HEK293 (cell line): Measurements from ENCODE around the gene OLIG2.

Experiments
- CTCF ChIA-PET: fragments of 350-600 bp; formaldehyde crosslinking; extraction: SDS; loops from one replicate; lab custom pipeline; 2021; ENCODE audit warnings: antibody characterized with exemption; lab: Yijun Ruan, JAX
- POLR2A ChIA-PET: fragments of 300-600 bp; formaldehyde crosslinking; extraction: SDS; loops from one replicate; lab custom pipeline; 2020; ENCODE audit warnings: antibody characterized with exemption, inconsistent platforms; lab: Yijun Ruan, JAX
- H3K27ac ChIP-seq: fragments of 200-500 bp; sonication (Bioruptor generic); 2 replicates; pipeline ENCODE4 v1.5.1; 2014; ENCODE audit warnings: low read depth, low read length, control low read depth, inconsistent platforms; ENCODE audit errors: extremely low read depth
- H3K36me3 ChIP-seq, 2 experiments: fragments of 200-500 bp in 1 of 2; sonication (Bioruptor generic) in 1 of 2; 1 replicate in 1 of 2; 2 replicates in 1 of 2; pipeline ENCODE4 v1.5.1; 2014 to 2017; ENCODE audit warnings: inconsistent platforms in 2 of 2, low read length in 2 of 2; ENCODE audit not compliant: control insufficient read depth in 2 of 2, insufficient read depth in 1 of 2
- H3K4me1 ChIP-seq: fragments of 200-500 bp; sonication (Bioruptor generic); 2 replicates; pipeline ENCODE4 v1.5.1; 2014; ENCODE audit warnings: mild to moderate bottlenecking, low read length, inconsistent platforms; ENCODE audit not compliant: control insufficient read depth, insufficient read depth
- H3K4me3 ChIP-seq: 2 replicates; pipeline ENCODE4 v1.5.1; 2011; ENCODE audit warnings: low read depth, mild to moderate bottlenecking, control low read depth, low read length, moderate library complexity
- H3K9me3 ChIP-seq: fragments of 200-500 bp; sonication (Bioruptor generic); 2 replicates; pipeline ENCODE4 v1.5.1; 2014; ENCODE audit warnings: low read depth, low read length, inconsistent platforms; ENCODE audit not compliant: control insufficient read depth, insufficient read depth
- IKZF3 ChIP-seq: fragments of 450-650 bp; IDR thresholded peaks from 2 replicates; pipeline ENCODE4 v1.5.0; 2018; ENCODE audit warnings: missing biosample characterization, mild to moderate bottlenecking, missing genetic modification characterization, moderate library complexity
- KLF9 ChIP-seq: fragments of 450-650 bp; formaldehyde crosslinking; IDR thresholded peaks from 2 replicates; pipeline ENCODE4 v1.5.1; 2016; ENCODE audit warnings: missing biosample characterization, missing genetic modification characterization, low read depth
- PRDM1 ChIP-seq: fragments of 450-650 bp; formaldehyde crosslinking; IDR thresholded peaks from 2 replicates; pipeline ENCODE4; 2016; ENCODE audit warnings: missing biosample characterization, missing genetic modification characterization
- PRDM4 ChIP-seq: fragments of 450-650 bp; formaldehyde crosslinking; IDR thresholded peaks from 2 replicates; pipeline ENCODE4 v1.5.1; 2017; ENCODE audit warnings: missing biosample characterization, missing genetic modification characterization
- SP2 ChIP-seq: fragments of 450-650 bp; formaldehyde crosslinking; IDR thresholded peaks from 2 replicates; pipeline ENCODE4 v1.5.1; 2016; ENCODE audit warnings: missing biosample characterization, missing genetic modification characterization
- ZBTB48 ChIP-seq: fragments of 450-650 bp; formaldehyde crosslinking; IDR thresholded peaks from 2 replicates; pipeline ENCODE4 v1.5.1; 2016; ENCODE audit warnings: missing biosample characterization, missing genetic modification characterization
- ZBTB7A ChIP-seq: fragments of 450-650 bp; formaldehyde crosslinking; IDR thresholded peaks from 2 replicates; pipeline ENCODE4 v1.5.1; 2016; ENCODE audit warnings: low read depth, missing biosample characterization, missing genetic modification characterization
- ZNF133 ChIP-seq: fragments of 450-650 bp; formaldehyde crosslinking; IDR thresholded peaks from 2 replicates; pipeline ENCODE4 v1.5.1; 2016; ENCODE audit warnings: missing biosample characterization, missing genetic modification characterization
- ZNF24 ChIP-seq: fragments of 450-650 bp; formaldehyde crosslinking; IDR thresholded peaks from 2 replicates; pipeline ENCODE4 v1.5.1; 2016; ENCODE audit warnings: missing biosample characterization, missing genetic modification characterization
- ZNF26 ChIP-seq: fragments of 450-650 bp; formaldehyde crosslinking; IDR thresholded peaks from 2 replicates; pipeline ENCODE4 v1.5.1; 2016; ENCODE audit warnings: missing biosample characterization, missing genetic modification characterization
- ZNF335 ChIP-seq: fragments of 450-650 bp; formaldehyde crosslinking; conservative IDR thresholded peaks from 2 replicates; pipeline ENCODE4 v1.5.1; 2016; ENCODE audit warnings: missing biosample characterization, missing genetic modification characterization
- ZNF341 ChIP-seq: fragments of 450-650 bp; formaldehyde crosslinking; IDR thresholded peaks from 2 replicates; pipeline ENCODE4; 2016; ENCODE audit warnings: low read depth, missing biosample characterization, missing genetic modification characterization
- ZNF350 ChIP-seq: fragments of 450-650 bp; formaldehyde crosslinking; IDR thresholded peaks from 2 replicates; pipeline ENCODE4 v1.5.0; 2017; ENCODE audit warnings: missing biosample characterization, mild to moderate bottlenecking, missing genetic modification characterization
- ZNF366 ChIP-seq: fragments of 450-650 bp; formaldehyde crosslinking; conservative IDR thresholded peaks from 2 replicates; pipeline ENCODE4 v1.5.1; 2016; ENCODE audit warnings: missing biosample characterization, missing genetic modification characterization
- ZNF433 ChIP-seq: fragments of 450-650 bp; formaldehyde crosslinking; IDR thresholded peaks from 2 replicates; pipeline ENCODE4 v1.5.1; 2016; ENCODE audit warnings: missing biosample characterization, missing genetic modification characterization, low read depth
- ZNF488 ChIP-seq: fragments of 450-650 bp; formaldehyde crosslinking; IDR thresholded peaks from 2 replicates; pipeline ENCODE4 v1.5.1; 2016; ENCODE audit warnings: missing biosample characterization, missing genetic modification characterization
- ZNF639 ChIP-seq: fragments of 450-650 bp; formaldehyde crosslinking; IDR thresholded peaks from 2 replicates; pipeline ENCODE4 v1.5.1; 2016; ENCODE audit warnings: missing biosample characterization, missing genetic modification characterization
- ZNF701 ChIP-seq: fragments of 450-650 bp; formaldehyde crosslinking; IDR thresholded peaks from 2 replicates; pipeline ENCODE4 v1.5.1; 2016; ENCODE audit warnings: missing biosample characterization, missing genetic modification characterization
- ZNF707 ChIP-seq: fragments of 450-650 bp; formaldehyde crosslinking; IDR thresholded peaks from 2 replicates; pipeline ENCODE4 v1.5.1; 2016; ENCODE audit warnings: missing biosample characterization, missing genetic modification characterization
- ZNF843 ChIP-seq: fragments of 450-650 bp; formaldehyde crosslinking; IDR thresholded peaks from 2 replicates; pipeline ENCODE4 v1.5.1; 2016; ENCODE audit warnings: missing biosample characterization, missing genetic modification characterization
- TF ChIP-seq, protein P1 (sequence below): fragments of 450-650 bp; formaldehyde crosslinking; IDR thresholded peaks from 2 replicates; pipeline ENCODE4 v1.5.1; 2016; ENCODE audit warnings: missing biosample characterization, missing genetic modification characterization

The OLIG2 gene

GRCh38 chr21:33058527-33058926 is 32.8 kb downstream of the OLIG2 start:
- H3K36me3 ChIP-seq = no peaks in the 10 kb centered on the region
- H3K4me1 ChIP-seq = peaks cover 3% of the 10 kb centered on the region; the same call in 1 of the 2 replicates
- ChIA-PET POLR2A (no interaction called here), CTCF (no interaction called here)
- no peak overlapping the region for H3K27ac ChIP-seq
- no peaks in the 10 kb centered on the region for H3K9me3 ChIP-seq
- H3K4me3 ChIP-seq = no peak overlapping the region
- TF ChIP-seq, protein P1, sequence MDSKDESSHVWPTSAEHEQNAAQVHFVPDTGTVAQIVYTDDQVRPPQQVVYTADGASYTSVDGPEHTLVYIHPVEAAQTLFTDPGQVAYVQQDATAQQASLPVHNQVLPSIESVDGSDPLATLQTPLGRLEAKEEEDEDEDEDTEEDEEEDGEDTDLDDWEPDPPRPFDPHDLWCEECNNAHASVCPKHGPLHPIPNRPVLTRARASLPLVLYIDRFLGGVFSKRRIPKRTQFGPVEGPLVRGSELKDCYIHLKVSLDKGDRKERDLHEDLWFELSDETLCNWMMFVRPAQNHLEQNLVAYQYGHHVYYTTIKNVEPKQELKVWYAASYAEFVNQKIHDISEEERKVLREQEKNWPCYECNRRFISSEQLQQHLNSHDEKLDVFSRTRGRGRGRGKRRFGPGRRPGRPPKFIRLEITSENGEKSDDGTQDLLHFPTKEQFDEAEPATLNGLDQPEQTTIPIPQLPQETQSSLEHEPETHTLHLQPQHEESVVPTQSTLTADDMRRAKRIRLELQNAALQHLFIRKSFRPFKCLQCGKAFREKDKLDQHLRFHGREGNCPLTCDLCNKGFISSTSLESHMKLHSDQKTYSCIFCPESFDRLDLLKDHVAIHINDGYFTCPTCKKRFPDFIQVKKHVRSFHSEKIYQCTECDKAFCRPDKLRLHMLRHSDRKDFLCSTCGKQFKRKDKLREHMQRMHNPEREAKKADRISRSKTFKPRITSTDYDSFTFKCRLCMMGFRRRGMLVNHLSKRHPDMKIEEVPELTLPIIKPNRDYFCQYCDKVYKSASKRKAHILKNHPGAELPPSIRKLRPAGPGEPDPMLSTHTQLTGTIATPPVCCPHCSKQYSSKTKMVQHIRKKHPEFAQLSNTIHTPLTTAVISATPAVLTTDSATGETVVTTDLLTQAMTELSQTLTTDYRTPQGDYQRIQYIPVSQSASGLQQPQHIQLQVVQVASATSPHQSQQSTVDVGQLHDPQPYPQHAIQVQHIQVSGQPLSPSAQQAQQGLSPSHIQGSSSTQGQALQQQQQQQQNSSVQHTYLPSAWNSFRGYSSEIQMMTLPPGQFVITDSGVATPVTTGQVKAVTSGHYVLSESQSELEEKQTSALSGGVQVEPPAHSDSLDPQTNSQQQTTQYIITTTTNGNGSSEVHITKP (tag by site-specific recombination) = peak; percentile 87
- TF ChIP-seq ZNF335 = no peak

GRCh38 chr21:33058957-33059356 is 33.2 kb downstream of the OLIG2 start:
- Histone ChIP-seq H3K9me3 (no peaks in the 10 kb centered on the region), H3K27ac (no peak overlapping the region), H3K4me1 (peaks cover 3% of the 10 kb centered on the region; the same call in 1 of the 2 replicates), H3K36me3 (no peaks in the 10 kb centered on the region), H3K4me3 (no peak overlapping the region)
- no peak for TF ChIP-seq ZNF24 (tag by site-specific recombination)
- no peak for TF ChIP-seq ZNF366
- TF ChIP-seq IKZF3 (tag by site-specific recombination) = no peak
- no peak for TF ChIP-seq ZNF707 (tag by site-specific recombination)
- ChIA-PET POLR2A (no interaction called here), CTCF (no interaction called here)

DNA sequence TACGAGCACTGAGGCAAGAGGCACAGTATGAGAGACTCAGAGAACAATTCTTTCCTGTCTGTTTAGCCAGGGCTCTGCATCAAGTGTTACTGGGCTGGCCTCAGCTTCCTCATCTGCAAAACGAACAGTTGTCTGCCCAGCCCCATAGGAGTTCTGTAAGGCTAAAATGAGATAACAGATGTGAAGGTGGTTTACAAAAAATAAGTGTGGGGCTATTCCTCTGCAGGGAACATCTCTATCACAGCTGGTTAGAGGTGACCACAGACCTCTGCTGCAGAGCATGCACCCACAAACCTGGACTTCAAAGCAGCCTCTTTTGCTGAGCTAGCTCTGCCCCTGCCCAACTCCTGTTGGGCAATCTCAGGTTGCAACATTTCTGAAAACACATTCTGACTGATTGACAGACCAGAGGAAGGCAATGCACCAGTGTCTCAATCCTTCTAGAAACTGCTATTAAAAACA is 33.7 kb downstream of the OLIG2 start:
- Histone ChIP-seq H3K4me3 (no peak overlapping the region), H3K4me1 (peaks cover 3% of the 10 kb centered on the region; the same call in 1 of the 2 replicates), H3K36me3 (no peaks in the 10 kb centered on the region), H3K9me3 (no peaks in the 10 kb centered on the region), H3K27ac (no peak overlapping the region)
- ChIA-PET POLR2A (no interaction called here), CTCF (no interaction called here)
- no peak for TF ChIP-seq SP2 (tag by site-specific recombination)
- TF ChIP-seq PRDM1 (tag by site-specific recombination) = no peak
- TF ChIP-seq ZBTB7A (tag by site-specific recombination) = no peak
- no peak for TF ChIP-seq ZNF350 (tag by site-specific recombination)
- TF ChIP-seq ZNF26 = no peak
- TF ChIP-seq ZNF433 = no peak
- TF ChIP-seq ZNF639 (tag by site-specific recombination) = no peak
- TF ChIP-seq ZNF701 (tag by site-specific recombination) = no peak
- TF ChIP-seq PRDM4 (tag by site-specific recombination) = no peak
- no peak for TF ChIP-seq KLF9
- TF ChIP-seq ZNF488 = no peak
- TF ChIP-seq ZNF133 (tag by site-specific recombination) = no peak
- TF ChIP-seq ZNF341 (tag by site-specific recombination) = no peak
- TF ChIP-seq ZBTB48 (tag by site-specific recombination) = no peak
- no peak for TF ChIP-seq ZNF843 (tag by site-specific recombination)
